Measurements from ENCODE around the gene BMPR1A. TPM values are rescaled to one million over a fixed set of nuclear protein-coding genes. Genes with fewer than 3 reads are reported as not detected.
A peak's percentile ranks its signal among the peaks of the same experiment; 100 is the strongest.

Gene BMPR1A
- total and polyA plus RNA-seq, 4 donors = 2.2 to 16.0 (median 8.9) TPM

DNA sequence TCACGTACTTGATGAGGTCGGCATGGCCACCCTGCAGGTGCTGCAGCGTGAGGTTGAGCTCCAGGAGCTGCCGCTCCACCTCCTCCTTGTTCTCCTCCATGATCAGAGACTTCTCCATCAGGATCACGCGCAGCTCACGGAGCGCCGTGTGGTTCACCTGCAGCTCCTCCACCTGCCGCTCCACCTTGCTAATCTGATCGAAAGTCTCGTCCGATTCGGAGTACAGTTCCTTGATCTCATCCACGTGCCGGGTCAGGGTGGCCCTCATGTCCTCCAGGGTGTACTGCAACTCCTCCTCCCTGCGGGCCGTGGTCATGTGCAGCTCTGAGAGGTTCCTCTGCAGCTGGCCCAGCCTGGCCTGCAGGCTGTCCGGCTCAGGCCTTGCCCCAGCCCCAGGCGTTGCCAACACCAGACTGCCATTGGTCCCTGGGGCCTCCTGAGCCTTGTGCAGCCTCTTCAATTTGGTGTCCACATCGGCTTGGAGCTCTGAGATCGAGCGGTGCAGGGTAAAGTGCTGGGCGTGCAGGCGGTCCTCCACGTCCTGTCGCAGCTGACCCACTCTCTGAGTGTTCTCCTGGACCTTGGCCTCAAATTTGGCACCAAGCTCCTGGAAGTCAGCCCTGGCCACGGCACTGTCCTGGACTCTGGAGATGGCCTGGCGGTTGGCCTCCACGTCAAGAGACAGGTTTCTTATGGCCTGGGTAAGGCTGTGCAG is 187.1 kb downstream of the BMPR1A start (continued):
- TF ChIP-seq EGR1 (IDR thresholded peaks at IDR 0.05; ENCODE audit: low read depth in 2 of 2) (no peak), HNF4G (IDR thresholded peaks at IDR 0.05) (peak; percentile 65), YY1 (IDR thresholded peaks at IDR 0.05) (peak; percentile 59), RXRA (IDR thresholded peaks at IDR 0.05) (peak; percentile 51 to 77)
- TF ChIP-seq, protein P1, sequence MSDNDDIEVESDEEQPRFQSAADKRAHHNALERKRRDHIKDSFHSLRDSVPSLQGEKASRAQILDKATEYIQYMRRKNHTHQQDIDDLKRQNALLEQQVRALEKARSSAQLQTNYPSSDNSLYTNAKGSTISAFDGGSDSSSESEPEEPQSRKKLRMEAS (IDR thresholded peaks at IDR 0.05) = no peak
- TF ChIP-seq, protein P2, sequence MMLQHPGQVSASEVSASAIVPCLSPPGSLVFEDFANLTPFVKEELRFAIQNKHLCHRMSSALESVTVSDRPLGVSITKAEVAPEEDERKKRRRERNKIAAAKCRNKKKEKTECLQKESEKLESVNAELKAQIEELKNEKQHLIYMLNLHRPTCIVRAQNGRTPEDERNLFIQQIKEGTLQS (IDR thresholded peaks at IDR 0.05) = no peak
- TF ChIP-seq, protein P3, sequence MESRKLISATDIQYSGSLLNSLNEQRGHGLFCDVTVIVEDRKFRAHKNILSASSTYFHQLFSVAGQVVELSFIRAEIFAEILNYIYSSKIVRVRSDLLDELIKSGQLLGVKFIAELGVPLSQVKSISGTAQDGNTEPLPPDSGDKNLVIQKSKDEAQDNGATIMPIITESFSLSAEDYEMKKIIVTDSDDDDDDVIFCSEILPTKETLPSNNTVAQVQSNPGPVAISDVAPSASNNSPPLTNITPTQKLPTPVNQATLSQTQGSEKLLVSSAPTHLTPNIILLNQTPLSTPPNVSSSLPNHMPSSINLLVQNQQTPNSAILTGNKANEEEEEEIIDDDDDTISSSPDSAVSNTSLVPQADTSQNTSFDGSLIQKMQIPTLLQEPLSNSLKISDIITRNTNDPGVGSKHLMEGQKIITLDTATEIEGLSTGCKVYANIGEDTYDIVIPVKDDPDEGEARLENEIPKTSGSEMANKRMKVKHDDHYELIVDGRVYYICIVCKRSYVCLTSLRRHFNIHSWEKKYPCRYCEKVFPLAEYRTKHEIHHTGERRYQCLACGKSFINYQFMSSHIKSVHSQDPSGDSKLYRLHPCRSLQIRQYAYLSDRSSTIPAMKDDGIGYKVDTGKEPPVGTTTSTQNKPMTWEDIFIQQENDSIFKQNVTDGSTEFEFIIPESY (IDR thresholded peaks at IDR 0.05) = no peak

DNA sequence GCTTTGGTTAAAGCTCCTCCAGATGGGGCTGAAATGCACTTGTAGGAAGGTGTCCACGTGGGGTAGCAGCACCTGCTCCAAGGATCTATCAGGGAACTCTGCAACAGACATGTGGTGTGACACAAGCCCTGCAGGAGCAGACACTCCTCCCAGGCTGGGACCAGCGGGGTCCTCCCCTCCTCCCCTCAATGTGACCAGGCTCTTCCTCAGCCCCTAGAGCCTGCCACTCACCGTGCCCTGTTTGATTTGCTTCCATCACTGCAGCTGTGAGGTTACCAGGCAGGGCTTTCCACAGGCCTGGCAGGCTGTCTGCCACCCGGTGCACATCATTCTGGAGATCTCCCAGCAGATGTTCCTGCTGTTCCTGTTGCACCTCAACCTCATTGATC is 187.6 kb downstream of the BMPR1A start:
- no peak for DNase-seq (ENCODE audit: low spot score)

More for the DNA sequence above, 187.6 kb downstream of the BMPR1A start:
- WGBS = 55% methylated on average over 4 of the region's 4 CpGs
- Histone ChIP-seq H3K27me3 (ENCODE audit: control insufficient read depth in 4 of 4, insufficient read depth in 4 of 4, low read length in 3 of 4) (no peaks in the 10 kb centered on the region), H3K4me1 (ENCODE audit: control insufficient read depth in 4 of 4, insufficient read depth in 4 of 4, low read length in 3 of 4) (peaks cover 12 to 39% (median 25%) of the 10 kb centered on the region in 4 donors), H3K4me3 (ENCODE audit: low read depth in 1 of 3, low read length in 3 of 3) (no peak overlapping the region), H3K36me3 (ENCODE audit: control insufficient read depth in 4 of 4, insufficient read depth in 3 of 4, low read depth in 1 of 4, low read length in 3 of 4) (no peaks in the 10 kb centered on the region), H3K9ac (ENCODE audit: low read depth in 1 of 2, low read length in 2 of 2) (no peak overlapping the region), H3K27ac (ENCODE audit: low read depth in 1 of 2, low read length in 2 of 2) (no peak overlapping the region), H3K9me3 (ENCODE audit: control insufficient read depth in 4 of 4, low read length in 3 of 4) (no peaks in the 10 kb centered on the region)
- TF ChIP-seq TAF1 (conservative IDR thresholded peaks at IDR 0.05) (no peak), EGR1 (IDR thresholded peaks at IDR 0.05; ENCODE audit: low read depth in 2 of 2) (no peak), SP1 (IDR thresholded peaks at IDR 0.05) (no peak), HNF4G (IDR thresholded peaks at IDR 0.05) (no peak), FOXA2 (IDR thresholded peaks at IDR 0.05) (no peak), YY1 (IDR thresholded peaks at IDR 0.05) (no peak), FOXA1 (IDR thresholded peaks at IDR 0.05) (no peak), HNF4A (conservative IDR thresholded peaks at IDR 0.05) (no peak), NR2F2 (IDR thresholded peaks at IDR 0.05) (no peak), RAD21 (IDR thresholded peaks at IDR 0.05) (no peak), JUND (IDR thresholded peaks at IDR 0.05) (no peak)
- TF ChIP-seq, protein P4, sequence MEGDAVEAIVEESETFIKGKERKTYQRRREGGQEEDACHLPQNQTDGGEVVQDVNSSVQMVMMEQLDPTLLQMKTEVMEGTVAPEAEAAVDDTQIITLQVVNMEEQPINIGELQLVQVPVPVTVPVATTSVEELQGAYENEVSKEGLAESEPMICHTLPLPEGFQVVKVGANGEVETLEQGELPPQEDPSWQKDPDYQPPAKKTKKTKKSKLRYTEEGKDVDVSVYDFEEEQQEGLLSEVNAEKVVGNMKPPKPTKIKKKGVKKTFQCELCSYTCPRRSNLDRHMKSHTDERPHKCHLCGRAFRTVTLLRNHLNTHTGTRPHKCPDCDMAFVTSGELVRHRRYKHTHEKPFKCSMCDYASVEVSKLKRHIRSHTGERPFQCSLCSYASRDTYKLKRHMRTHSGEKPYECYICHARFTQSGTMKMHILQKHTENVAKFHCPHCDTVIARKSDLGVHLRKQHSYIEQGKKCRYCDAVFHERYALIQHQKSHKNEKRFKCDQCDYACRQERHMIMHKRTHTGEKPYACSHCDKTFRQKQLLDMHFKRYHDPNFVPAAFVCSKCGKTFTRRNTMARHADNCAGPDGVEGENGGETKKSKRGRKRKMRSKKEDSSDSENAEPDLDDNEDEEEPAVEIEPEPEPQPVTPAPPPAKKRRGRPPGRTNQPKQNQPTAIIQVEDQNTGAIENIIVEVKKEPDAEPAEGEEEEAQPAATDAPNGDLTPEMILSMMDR (IDR thresholded peaks at IDR 0.05; ENCODE audit: low read depth, low read length, missing input control) = no peak
- TF ChIP-seq, protein P2 (IDR thresholded peaks at IDR 0.05) = no peak
- TF ChIP-seq, protein P3 (IDR thresholded peaks at IDR 0.05) = no peak
- TF ChIP-seq, protein P1 (IDR thresholded peaks at IDR 0.05) = no peak
- TF ChIP-seq, protein P5, sequence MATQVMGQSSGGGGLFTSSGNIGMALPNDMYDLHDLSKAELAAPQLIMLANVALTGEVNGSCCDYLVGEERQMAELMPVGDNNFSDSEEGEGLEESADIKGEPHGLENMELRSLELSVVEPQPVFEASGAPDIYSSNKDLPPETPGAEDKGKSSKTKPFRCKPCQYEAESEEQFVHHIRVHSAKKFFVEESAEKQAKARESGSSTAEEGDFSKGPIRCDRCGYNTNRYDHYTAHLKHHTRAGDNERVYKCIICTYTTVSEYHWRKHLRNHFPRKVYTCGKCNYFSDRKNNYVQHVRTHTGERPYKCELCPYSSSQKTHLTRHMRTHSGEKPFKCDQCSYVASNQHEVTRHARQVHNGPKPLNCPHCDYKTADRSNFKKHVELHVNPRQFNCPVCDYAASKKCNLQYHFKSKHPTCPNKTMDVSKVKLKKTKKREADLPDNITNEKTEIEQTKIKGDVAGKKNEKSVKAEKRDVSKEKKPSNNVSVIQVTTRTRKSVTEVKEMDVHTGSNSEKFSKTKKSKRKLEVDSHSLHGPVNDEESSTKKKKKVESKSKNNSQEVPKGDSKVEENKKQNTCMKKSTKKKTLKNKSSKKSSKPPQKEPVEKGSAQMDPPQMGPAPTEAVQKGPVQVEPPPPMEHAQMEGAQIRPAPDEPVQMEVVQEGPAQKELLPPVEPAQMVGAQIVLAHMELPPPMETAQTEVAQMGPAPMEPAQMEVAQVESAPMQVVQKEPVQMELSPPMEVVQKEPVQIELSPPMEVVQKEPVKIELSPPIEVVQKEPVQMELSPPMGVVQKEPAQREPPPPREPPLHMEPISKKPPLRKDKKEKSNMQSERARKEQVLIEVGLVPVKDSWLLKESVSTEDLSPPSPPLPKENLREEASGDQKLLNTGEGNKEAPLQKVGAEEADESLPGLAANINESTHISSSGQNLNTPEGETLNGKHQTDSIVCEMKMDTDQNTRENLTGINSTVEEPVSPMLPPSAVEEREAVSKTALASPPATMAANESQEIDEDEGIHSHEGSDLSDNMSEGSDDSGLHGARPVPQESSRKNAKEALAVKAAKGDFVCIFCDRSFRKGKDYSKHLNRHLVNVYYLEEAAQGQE (IDR thresholded peaks at IDR 0.05) = no peak
